HG02798 (cell line): ENCODE measurements around the gene NT5C2.
"Not testable (repeated sequence)": the region's sequence is repeated elsewhere in the genome, so short reads cannot be mapped to it uniquely, and the experiment has no call there.

Experiments
- ATAC-seq: cut with Tn5 transposase; IDR thresholded peaks from one replicate; pipeline ENCODE4 v1.9.1; 2021; ENCODE audit warnings: mild to moderate bottlenecking; ENCODE audit not compliant: unreplicated experiment, poor library complexity

The NT5C2 gene

DNA sequence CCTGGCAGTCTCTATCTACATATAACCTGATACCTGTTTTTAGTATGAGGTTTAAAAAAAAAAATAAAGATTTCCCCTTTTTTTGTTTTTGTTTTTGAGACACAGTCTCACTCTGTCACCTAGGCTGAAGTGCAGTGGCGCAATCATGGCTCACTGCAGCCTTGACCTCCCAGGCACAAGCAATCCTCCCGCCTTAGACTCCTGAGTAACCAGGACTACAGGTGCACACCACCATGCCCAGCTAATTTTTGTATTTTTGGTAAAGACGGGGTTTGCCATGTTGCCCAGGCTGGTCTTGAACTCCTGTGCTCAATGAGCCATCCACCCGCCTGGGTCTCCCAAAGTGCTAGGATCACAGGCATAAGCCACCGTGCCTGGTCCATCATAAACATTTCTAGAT lies 25.5 kb downstream of the NT5C2 start:
- not testable (repeated sequence) for ATAC-seq

GRCh38 chr10:103166523-103166922 lies 26.5 kb downstream of the NT5C2 start:
- ATAC-seq = no peak

- not testable (repeated sequence) for ATAC-seq
Measured at GRCh38 chr10:103163766-103164403, 29.2 kb downstream of the NT5C2 start.

GRCh38 chr10:103157246-103157645 lies 35.8 kb downstream of the NT5C2 start:
- no peak for ATAC-seq

- ATAC-seq = no peak
Measured at GRCh38 chr10:103155471-103156085, 37.5 kb downstream of the NT5C2 start.

DNA sequence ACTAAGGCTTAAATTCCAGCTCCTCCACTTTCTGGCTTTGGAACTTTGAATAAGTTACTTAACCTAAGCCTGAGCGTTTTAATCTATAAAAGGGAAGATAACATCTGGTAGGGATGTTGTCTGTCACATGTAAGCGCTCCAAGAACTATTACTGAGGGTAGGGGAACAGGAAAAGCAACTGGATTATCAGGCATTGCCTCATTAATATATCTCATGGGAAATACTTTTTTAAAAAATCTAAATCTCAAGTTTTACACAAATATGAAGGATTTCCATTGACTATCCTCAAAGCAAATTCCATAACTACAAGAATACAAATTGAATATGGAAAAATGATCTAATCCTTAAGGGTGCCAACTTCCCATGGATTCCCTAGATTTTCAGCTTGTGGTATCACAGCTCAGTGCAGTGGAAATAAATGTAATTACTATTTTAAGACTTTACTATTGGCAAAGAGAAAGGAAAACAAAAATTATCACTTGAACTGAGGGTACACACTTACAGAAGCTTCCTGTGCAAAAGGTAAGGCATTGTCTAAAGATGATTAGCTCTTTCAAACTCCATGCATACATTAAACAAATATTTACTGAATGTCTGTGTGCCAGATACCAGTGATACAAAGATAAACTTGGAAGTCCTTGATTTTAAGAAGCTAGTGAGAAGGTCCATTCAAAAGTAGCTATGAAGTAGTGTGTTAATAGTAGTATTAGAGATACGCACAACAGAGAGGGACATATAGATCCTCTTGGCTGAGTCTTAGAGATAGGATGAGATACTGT lies 38.4 kb downstream of the NT5C2 start:
- no peak for ATAC-seq

GRCh38 chr10:103153302-103154197 lies 39.5 kb downstream of the NT5C2 start:
- no peak for ATAC-seq

DNA sequence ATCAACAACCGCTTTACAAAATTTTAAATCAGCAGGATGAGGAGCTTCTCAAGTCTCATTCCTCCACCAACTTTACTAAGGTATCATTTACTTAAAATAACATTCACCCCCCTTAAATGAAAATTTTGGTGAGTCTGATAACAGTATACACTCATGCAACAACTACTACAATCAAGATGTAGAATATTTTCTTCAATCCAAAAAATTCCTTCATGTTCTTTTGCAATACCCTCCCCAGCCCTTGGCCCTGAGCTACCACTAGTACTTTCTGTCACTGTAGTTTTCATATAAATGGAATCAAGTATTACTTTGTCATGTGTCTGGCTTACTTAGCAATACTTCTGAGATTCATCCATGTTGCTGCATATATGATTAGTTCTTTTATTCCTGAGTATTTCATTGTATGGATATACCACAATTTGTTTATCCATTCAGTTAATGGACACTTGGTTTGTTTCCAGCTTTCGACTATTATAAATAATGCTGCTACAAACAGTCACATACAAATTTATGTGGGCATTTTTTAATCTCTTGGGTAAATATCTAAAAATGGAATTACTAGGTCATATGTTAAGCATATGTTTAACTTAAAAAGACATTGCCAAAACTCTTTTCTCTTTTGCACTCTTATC lies 43.0 kb downstream of the NT5C2 start:
- no peak for ATAC-seq

GRCh38 chr10:103147645-103148044 lies 45.4 kb downstream of the NT5C2 start:
- no peak for ATAC-seq

DNA sequence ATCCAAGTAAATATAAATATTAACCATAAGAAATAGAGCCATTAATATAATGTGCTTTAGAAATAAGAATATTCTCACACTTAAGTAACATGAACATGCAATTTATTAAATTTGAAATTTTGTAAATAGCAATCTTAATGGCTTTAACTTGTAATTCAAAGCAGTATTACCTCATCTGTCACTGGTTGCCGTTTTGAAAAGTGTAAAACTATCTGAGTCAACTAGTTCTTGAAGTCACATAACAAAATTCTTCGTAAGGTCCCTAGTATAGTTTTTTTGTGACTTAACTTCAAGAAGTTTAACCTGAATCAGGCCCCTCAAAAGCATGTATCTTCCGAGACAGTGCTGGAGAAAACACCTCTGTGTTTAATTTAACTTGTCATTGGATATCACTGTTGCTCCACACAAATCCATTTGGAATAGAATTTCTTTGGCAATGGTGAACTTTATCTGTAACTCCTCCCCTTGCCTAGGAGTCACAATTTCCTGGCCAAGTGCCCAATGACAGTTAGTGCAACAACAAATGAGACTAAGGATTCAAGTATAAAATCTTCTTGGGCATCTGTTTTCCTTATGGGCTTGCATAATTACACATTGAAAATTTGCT lies 47.1 kb downstream of the NT5C2 start:
- no peak for ATAC-seq

DNA sequence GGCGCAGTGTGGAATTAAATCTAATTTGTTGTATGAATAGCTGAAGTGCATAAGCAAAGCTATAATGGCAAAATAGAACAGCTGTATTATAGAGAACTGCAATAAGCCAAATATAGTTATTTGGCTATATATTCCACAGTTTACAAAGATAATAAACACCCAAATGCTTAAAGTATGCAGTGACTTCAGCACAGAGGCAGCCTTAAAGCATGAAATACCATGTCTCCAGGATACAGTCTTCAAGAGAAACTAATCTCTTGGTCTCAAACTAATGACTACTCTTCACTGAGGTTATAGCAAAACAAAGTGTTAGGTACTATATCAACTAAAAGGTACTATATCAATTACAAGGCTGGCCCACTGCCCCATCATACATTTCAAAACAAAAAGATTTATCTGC lies 48.0 kb downstream of the NT5C2 start:
- ATAC-seq = no peak

DNA sequence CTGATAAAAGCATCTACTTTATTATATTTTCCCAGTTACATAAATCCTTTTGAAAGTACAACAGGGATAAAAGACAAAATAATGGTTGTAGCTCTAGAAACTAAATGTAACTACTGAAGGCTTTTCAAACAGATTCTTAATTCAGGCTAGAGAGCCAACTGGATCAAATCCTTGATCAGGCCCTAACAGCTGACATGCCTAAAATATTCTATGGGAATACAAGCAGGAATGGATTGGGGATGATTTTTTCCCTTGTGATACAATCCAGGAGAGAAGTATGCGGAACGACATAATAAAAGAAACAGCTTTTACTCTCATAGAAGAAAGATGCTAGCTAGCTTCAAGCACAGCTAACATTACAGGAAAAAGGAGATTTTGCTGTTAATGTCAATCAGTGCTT lies 49.0 kb downstream of the NT5C2 start:
- ATAC-seq = no peak

- not testable (repeated sequence) for ATAC-seq
Measured at GRCh38 chr10:103143641-103144040, 49.4 kb downstream of the NT5C2 start.

DNA sequence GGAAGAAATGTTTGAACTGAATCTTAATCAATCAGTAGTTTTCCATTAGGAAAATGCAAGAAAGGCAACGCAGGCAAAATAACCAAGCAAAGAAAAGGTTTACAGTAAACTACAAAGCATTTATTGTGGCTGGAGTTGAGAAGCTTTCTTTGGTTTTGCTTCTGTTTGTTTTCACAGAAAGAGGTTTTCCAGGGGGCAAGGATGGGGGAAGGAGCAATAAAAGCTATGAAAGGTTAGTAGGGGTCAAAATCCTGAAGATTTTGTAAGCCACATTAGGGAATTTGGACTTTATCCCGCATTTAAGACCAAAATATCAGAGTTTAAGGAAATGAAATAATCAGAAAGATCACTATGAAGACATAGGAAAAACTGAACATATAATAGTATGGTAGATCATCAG lies 51.1 kb downstream of the NT5C2 start:
- no peak for ATAC-seq

DNA sequence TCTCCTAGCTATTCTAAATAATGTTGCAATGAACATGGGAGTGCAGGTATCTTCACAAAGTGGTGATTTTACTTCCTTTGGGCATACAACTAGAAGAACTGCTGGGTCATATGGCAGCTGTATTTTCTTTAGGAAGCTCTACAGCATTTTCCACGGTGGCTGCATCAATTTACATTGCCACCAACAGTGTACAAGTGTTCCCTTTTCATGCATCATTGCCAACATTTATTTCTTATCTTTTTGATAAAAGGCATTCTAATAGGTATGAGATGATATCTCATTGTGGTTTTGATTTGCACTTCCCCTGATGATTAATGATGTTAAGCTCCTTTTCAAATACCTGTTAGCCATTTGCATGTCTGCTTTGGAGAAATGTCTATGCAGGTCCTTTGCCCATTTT lies 52.6 kb downstream of the NT5C2 start:
- no peak for ATAC-seq

DNA sequence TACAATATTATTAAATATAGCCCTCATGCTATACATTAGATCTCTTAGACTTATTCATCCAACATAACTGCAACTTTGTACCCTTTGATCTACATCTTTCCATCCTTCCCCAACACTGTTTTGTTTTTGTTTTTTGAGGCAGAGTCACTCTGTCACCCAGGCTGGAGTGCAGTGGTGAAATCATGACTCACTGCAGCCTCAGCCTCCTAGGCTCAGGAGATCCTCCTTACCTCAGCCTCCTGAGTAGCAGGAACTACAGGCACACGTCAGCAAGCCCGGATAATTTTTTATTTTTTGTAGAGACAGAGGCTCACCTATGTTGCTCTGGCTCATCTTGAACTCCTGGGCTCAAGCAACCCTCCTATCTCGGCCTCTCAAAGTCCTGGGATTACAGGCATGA lies 53.3 kb downstream of the NT5C2 start:
- ATAC-seq = no peak

GRCh38 chr10:103135168-103135567 lies 57.9 kb downstream of the NT5C2 start:
- ATAC-seq = not testable (repeated sequence)

DNA sequence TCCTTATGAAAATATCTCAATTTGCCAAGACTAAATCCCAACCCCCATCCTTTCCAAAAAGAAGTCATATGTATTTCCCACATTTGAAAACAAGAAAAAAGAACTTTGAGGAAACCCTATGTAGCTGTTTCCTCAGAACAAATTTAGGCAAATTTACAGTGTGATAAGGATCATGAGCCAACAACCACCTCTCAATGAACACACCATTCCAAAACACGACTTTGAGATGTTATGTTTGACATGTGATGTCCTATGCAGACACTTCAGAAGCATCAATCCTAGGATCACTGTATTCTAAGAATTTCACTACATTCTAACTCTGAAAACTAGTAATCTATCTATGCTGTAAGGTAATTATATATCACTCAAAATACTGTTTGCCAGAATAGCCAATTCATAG lies 62.2 kb downstream of the NT5C2 start:
- ATAC-seq = no peak

GRCh38 chr10:103130180-103130579 lies 62.9 kb downstream of the NT5C2 start:
- not testable (repeated sequence) for ATAC-seq

DNA sequence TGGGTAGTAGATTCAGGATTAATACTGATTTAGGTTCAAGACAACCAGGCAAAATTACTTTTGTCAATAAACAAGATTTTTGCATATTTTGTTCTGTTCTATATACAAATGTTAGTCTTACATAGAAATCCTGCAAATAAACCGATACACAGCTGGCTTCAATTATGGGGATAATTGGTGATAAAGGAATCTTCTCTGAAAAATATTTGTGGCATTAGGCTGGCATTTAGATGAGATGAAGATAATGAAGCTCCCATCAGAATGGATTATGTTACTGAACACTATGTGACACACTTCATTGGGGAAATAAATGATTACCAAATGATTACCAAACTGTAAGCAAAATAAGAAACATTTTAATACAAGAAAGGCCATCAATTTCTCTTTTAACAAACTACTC lies 65.8 kb downstream of the NT5C2 start:
- no peak for ATAC-seq
